ENCODE measurements around the gene FAM209B. TPM values are rescaled to one million over a fixed set of nuclear protein-coding genes. Genes with fewer than 3 reads are reported as not detected.
"Not testable (repeated sequence)": the region's sequence is repeated elsewhere in the genome, so short reads cannot be mapped to it uniquely, and the experiment has no call there.

FAM209B gene, protein sequence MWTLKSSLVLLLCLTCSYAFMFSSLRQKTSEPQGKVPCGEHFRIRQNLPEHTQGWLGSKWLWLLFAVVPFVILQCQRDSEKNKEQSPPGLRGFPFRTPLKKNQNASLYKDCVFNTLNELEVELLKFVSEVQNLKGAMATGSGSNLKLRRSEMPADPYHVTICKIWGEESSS
- total RNA-seq (2014; rRNA removed; shearing (Covaris generic); ENCODE audit: low replicate concordance), result not detected in 2 replicates

DNA sequence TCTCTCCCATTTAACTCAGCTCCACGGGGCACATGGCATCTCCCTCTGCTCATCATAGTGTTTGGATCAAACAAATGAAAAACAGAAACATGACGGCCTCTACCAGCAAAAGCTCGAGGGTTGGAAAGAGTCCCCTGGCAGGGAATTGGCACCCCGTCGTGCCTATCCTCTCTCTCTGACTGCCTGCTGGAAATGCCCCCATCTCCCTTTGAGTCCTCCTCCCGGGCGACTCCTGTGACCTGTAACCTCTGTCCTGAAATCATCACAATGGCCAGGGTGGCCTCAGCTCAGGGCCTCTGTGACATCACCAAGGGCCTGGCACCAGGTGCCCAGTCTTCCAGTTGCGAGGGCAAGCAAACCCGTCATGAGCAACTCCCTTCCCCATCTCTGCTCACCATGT is at the start of gene FAM209B:
Gene FAM209B, plus strand, starts transcription at position 301 of the 400 bp plus-strand sequence. Its CDS starts 96 bp downstream, at position 397.
- H3K4me3 ChIP-seq, H3K36me3 ChIP-seq, H3K27me3 ChIP-seq, H3K9me3 ChIP-seq, DNase-seq: not testable (repeated sequence)

DNA sequence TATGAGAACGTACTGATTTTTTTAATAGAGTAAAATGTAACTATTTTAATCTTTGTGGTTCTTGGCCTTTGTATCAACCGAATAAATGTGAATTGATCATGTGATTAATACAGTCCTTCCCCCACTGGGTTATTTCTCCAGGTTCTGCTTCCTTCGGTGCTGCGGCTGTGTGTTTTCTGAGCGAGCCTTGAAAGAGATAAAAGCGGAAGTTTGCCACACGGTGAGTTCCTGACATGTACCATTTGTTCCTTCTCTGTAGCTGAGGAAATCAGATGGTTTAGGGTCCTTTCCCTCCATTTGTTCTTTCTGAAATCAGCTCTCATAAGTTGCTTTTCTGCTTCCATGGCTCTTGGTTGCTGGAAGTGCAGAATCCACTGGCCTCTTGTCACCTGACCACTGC is 49.1 kb upstream of the FAM209B start:
- H3K9me3 ChIP-seq, result no peaks in the 10 kb centered on the region
- DNase-seq, result no peak
- H3K27me3 ChIP-seq, result no peaks in the 10 kb centered on the region
- peaks cover 62% of the 10 kb centered on the region for H3K36me3 ChIP-seq
- no peak overlapping the region for H3K4me3 ChIP-seq

DNA sequence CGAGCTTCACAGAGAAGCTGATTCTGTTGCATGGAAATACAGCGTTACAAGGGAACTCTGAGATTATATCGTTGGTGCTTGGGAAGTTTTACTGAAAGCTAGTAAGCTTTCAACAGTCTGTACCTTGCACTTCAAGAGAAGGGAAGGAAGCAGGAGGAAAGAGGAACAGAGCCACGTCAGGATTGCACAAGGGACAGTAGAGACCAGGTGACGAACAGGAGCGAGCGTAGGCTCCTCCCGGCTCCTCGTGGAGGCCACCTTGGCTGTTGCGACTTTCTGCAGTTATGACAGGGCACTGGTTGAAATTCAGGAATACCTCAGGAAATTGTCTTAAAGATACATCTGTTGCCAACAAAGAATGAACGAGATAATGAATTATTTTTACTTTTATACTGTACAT is 45.8 kb upstream of the FAM209B start:
- Histone ChIP-seq H3K4me3 (no peak overlapping the region), H3K9me3 (no peaks in the 10 kb centered on the region), H3K27me3 (no peaks in the 10 kb centered on the region), H3K36me3 (peaks cover 60% of the 10 kb centered on the region)
- no peak for DNase-seq

DNA sequence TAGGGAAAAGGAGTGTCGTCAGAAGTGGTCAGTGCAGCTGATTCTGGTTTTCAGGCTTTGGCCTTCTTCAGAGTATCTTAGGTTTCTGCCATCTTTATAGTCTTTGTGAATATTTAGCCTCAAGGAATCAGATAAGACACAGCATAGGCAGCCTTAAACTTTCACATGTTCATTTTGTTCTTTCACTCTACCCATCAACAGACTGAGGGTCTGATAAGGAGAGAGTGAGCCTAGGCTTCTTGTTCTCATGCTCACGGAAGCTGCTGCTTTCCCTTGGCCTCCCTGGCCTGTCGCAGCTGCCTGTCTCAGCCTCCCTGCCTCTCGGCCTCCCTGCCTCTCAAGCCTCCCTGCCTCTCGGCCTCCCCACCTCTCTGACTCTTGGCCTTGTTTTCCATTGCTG is 44.5 kb upstream of the FAM209B start:
- Histone ChIP-seq H3K9me3 (no peaks in the 10 kb centered on the region), H3K36me3 (peaks cover 63% of the 10 kb centered on the region), H3K27me3 (no peaks in the 10 kb centered on the region), H3K4me3 (no peak overlapping the region)
- no peak for DNase-seq

DNA sequence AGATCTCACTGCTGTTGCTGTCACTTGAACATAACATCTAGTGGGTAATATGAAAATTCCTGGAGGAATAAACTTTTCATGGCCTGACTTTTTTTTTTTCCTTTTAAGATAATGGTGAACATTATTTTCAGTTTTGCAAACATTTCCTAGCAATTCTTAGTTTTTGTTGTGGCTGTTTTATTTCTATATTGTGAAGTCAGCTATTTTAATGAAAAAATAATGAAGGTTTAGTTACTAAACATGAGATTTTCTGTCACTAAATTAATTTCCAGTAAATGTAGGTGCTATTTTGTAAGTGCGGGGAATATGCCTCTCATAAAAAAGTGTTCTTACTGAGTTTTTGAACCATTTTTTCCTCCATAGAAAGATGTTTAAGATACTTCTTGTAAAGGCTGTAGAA is 31.9 kb upstream of the FAM209B start:
- Histone ChIP-seq H3K36me3 (peaks cover 34% of the 10 kb centered on the region), H3K27me3 (no peaks in the 10 kb centered on the region), H3K4me3 (no peak overlapping the region), H3K9me3 (no peaks in the 10 kb centered on the region)
- no peak for DNase-seq

DNA sequence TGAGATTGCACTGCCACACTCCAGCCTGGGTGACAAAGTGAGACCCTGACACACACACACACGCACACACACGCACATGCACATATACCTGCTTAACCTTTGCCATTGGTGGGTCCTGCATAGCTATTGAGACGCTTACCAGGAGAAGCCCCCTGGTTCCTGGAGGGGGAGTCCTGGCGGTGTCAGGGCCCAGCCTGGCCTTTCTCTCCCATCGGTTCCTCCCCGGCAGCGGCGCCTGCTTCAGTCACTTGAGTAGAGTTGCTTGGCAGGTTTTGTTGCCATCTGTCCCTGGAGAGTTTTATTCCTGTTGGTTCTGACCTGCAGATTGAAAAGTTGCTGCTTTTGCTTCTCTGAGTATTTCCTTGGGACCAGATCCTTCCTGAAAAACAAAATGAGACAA is 29.1 kb upstream of the FAM209B start:
- DNase-seq, result no peak
- no peaks in the 10 kb centered on the region for H3K9me3 ChIP-seq
- no peak overlapping the region for H3K4me3 ChIP-seq
- peaks cover 10% of the 10 kb centered on the region for H3K36me3 ChIP-seq
- H3K27me3 ChIP-seq, result no peaks in the 10 kb centered on the region

DNA sequence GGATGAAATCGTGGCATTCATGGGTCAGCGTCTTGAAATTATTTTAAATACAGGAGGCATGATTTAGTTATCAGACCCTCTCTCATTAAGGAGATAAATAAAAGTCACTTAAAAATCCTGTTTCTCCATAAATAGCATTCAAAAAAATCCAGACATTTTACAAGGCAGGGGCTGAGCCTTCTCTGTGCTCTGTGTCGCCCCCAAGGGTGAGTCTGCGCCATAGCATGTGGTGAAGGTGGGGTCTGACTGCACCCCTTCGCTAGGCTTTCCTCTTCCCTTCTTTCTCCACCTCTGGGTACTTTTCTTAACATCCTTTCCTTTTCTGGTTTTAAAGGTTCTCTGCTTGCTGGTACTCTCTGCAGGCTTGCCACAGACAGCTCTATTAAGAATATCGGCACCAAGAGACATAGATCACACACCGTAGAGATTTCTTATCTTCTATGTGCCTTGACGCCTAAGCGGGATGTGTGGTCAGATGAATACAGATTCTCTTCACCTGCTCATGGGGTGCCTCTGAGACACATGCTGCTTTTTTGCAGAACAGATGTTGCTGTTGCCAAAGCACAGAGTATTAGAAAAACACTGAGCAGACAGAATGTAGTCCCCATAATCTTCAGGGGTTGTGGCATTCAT is 28.6 kb upstream of the FAM209B start:
- no peak for DNase-seq
- Histone ChIP-seq H3K4me3 (no peak overlapping the region), H3K27me3 (no peaks in the 10 kb centered on the region), H3K36me3 (peaks cover 12% of the 10 kb centered on the region), H3K9me3 (no peaks in the 10 kb centered on the region)

DNA sequence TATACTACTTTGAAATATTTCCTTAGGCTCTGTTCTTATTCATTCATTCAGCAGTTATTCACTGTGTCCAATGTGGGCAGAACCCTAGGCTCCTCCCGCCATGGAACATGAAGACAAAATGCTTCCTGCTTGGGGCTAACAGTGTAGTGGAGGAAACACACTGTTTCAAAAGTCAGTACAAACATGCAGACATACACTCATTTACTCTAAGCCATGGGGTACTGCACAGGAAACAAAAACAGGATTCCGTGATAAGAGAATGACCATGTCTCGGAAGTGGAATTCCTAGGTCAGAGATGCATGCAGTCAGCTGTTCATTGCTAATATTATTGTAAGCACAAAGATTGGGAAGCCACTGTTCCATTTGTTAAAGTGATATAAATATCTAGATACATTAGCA is 26.9 kb upstream of the FAM209B start:
- H3K9me3 ChIP-seq, result no peaks in the 10 kb centered on the region
- H3K27me3 ChIP-seq, result no peaks in the 10 kb centered on the region
- DNase-seq, result no peak
- H3K36me3 ChIP-seq, result peaks cover 15% of the 10 kb centered on the region
- no peak overlapping the region for H3K4me3 ChIP-seq

DNA sequence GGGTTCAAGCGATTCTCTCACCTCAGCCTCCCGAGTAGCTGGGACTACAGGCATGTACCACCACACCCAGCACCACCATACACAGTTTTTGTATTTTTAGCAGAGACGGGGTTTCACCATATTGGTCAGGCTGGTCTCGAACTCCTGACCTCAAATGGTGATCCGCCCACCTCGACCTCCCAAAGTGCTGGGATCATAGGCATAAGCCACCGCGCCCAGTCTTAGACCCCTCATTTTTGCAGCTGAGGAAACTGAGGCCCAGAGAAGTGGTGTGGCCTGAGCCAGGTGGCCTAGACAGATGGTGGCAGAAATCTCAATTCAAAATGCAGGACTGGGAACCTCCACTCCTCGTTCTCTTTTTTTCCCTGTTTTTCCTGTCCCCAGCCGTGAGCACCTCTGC is 21.1 kb upstream of the FAM209B start:
- Histone ChIP-seq H3K9me3 (no peaks in the 10 kb centered on the region), H3K27me3 (no peaks in the 10 kb centered on the region), H3K36me3 (peaks cover 38% of the 10 kb centered on the region), H3K4me3 (no peak overlapping the region)
- DNase-seq, result no peak

DNA sequence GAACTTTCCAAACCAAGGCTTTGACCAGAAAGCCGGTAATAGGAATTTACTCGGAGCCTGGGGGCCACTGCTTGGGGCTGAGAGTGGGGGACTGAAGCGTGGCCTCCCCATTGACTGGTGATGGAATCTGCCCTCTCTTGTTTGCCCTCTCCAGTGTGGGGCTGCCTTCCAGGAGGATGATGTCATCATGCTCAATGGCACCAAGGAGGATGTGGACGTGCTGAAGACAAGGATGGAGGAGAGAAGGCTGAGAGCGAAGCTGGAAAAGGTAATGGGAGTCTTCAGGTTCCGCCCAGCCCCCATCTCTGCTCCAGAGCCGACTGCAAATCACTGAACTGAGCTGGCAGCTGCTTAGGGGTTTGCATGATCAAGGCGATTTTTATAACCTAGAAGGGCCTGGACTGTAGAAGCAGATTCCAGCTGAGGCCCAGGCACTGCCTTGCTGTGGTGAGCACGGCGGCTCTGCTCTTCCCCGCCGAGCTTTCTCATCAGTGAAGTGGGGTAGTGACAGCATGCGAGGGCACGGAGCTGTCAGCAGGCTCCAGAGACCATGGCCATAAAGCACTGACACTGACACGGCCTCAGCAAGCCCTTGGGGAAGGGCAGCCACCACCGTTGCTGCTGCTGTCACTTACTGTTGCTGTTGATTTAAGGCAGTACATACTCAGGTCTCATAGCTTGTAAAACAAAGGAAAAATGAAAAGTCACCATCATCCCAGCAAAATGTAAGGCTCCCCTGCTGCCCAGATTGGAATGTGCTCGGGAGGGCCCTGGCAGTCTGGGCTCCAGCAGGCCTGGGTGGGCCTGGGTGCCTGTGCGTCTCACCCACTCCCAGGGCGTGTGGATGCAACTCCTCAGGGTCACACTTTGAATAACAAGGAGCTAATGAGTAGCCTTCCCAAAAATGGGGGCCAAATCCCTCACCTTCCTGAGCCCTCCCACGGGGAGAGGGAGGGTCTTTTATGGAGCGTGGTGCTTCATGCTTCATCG is 19.6 kb upstream of the FAM209B start:
- Histone ChIP-seq H3K36me3 (peaks cover 53% of the 10 kb centered on the region), H3K27me3 (no peaks in the 10 kb centered on the region), H3K4me3 (no peak overlapping the region), H3K9me3 (no peaks in the 10 kb centered on the region)
- DNase-seq, result no peak

DNA sequence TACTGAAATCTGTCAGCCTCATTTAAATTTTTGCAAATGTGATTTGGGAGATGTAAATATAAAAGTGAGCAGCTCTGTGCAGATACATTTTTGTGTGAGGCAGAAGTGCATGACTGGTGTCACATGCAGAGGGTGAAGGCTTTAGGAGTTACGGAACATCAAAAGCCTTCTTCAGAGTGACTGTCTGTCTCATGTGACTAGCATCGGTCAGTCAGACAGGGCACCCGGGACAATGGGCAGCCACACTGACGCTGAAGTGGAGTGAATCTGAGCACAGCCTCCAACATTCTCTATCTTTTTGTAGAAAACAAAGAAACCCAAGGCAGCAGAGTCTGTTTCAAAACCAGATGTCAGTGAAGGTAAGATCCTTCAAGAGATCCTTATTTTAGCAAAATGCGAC is 16.4 kb upstream of the FAM209B start:
- H3K9me3 ChIP-seq, result no peaks in the 10 kb centered on the region
- peaks cover 73% of the 10 kb centered on the region for H3K36me3 ChIP-seq
- no peaks in the 10 kb centered on the region for H3K27me3 ChIP-seq
- no peak overlapping the region for H3K4me3 ChIP-seq
- DNase-seq, result no peak

DNA sequence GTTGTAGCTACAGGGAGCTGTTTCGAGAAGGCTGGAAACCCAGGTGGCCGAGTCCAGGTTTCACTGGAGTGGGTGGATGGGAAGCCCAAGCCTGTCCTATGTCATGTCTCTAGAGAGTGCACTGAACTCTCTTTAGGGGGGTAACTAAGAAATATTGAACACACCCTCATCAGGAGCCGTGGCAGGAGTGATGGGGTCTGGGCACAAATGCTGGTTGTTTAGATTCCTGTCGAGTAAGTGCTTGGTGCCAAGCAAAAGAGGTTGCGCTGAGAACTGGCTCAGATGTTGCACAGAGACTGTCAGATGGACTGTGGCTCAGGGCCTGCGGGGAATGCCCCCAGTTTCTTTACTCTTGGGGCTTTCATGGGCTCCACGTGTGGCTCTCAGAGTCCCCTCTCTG is 15.8 kb upstream of the FAM209B start:
- DNase-seq, result no peak
- Histone ChIP-seq H3K36me3 (peaks cover 73% of the 10 kb centered on the region), H3K9me3 (no peaks in the 10 kb centered on the region), H3K4me3 (no peak overlapping the region), H3K27me3 (no peaks in the 10 kb centered on the region)

DNA sequence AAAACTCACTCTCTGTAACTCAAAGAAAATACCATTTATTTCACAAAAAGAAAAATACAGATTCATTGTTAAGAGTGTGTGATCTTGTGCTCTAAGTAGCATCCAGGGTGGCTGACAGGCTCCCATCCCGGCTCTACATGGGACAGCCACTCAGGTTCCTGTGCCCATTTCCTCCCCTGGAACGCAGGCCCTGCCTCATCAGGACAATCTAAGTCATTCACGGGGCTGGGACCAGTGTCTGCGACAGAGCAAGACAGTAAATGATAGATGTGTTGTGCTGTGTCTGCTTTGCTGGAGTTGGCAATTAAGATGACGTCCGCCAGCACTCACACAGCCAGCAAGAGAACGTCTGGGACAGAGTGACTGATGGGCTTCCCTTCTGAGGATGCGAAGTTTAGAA is 15.4 kb upstream of the FAM209B start:
- Histone ChIP-seq H3K36me3 (peaks cover 71% of the 10 kb centered on the region), H3K27me3 (no peaks in the 10 kb centered on the region)

DNA sequence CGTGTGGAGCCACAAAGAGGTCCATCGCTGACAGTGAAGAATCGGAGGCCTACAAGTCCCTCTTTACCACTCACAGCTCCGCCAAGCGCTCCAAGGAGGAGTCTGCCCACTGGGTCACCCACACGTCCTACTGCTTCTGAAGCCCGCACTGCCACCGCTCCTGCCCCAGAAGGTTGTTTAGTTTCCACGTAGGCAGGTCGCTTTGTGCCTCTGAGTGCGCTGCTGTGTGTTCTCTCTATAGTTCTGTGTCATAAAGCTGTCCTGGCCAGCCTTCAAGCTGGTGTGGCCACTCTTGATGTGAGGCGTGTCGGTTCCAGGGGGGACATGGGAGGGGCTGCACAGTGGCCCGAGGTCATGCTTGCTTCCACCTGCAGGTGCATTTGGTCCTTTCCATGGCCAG is 14.9 kb upstream of the FAM209B start:
- DNase-seq, result no peak
- H3K9me3 ChIP-seq, result no peaks in the 10 kb centered on the region
- no peak overlapping the region for H3K4me3 ChIP-seq
- H3K36me3 ChIP-seq, result peaks cover 66% of the 10 kb centered on the region
- H3K27me3 ChIP-seq, result no peaks in the 10 kb centered on the region

More for the DNA sequence above, 15.4 kb upstream of the FAM209B start:
- Histone ChIP-seq H3K9me3 (no peaks in the 10 kb centered on the region), H3K4me3 (no peak overlapping the region)
- no peak for DNase-seq

DNA sequence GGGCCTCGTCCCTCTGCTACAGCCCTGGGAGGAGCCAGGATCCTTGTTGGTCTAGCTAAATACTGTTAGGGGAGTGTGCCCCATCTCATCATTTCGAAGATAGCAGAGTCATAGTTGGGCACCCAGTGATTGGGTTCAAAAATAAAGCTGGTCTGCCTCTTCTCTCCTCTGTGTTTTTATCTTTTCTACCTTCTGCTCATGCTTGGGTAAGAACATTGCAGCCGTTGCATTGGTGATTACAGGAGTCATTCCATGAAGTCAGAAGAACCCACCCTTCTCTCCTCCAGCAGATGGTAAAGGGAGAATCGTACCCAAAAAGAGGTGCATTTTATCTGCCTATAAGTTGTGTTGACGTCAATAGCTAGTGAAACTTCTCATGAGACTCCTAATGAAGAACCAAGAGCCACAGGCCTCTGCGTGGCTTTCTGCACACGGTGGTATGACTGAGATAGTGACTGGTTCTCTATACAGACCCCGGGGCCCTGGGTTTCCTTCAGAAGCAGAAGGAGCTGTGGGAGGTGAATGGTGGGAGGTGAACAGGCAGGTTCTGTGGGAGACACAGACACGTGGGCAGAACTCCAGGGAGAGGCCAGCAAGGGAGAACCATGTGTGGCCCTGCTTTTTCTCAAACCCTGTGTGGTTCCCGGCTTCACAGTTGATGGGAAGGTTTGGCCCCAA is 14.2 kb upstream of the FAM209B start:
- H3K36me3 ChIP-seq, result peaks cover 64% of the 10 kb centered on the region
- H3K27me3 ChIP-seq, result no peaks in the 10 kb centered on the region
- no peak for DNase-seq
- no peaks in the 10 kb centered on the region for H3K9me3 ChIP-seq
- H3K4me3 ChIP-seq, result no peak overlapping the region

DNA sequence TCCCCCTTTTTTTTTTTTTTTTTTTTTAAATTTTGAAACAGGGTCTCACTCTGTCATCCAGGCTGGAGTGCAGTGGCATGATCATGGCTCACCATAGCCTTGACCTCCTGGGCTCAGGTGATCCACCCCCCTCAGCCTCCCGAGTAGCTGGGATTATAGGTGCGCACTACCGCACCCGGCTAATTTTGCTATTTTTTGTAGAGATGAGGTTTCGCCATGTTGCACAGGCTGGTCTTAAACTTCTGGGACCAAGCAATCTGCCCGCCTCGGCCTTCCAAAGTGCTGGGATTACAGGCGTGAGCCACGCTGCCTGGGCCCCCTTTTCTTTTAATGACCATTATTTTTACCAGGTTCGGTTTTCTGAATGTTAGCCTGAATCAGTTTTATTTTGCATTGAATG is 13.5 kb upstream of the FAM209B start:
- no peaks in the 10 kb centered on the region for H3K27me3 ChIP-seq
- peaks cover 58% of the 10 kb centered on the region for H3K36me3 ChIP-seq
- no peak overlapping the region for H3K4me3 ChIP-seq
- no peak for DNase-seq
- H3K9me3 ChIP-seq, result no peaks in the 10 kb centered on the region

DNA sequence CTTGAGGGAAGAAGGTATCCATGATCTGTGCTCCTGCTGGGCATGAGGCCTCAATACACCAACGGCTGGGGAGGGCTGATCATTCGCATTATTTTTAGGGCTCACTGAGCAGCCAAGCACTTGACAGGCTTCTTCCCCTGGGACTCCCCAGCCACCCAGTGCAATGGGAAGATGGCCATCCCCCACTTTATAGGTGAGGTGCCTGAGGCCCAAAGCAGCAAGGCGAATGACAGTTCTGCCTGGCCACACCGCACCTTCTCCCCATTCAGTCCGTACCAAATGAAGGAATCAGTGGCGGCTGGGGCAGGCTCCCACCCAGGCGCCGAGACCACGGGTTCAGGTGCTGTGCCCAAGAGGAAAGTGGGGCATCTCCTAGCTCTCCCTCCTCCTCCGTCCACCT is 12.9 kb upstream of the FAM209B start:
- H3K27me3 ChIP-seq, result no peaks in the 10 kb centered on the region
- H3K4me3 ChIP-seq, result no peak overlapping the region
- peaks cover 55% of the 10 kb centered on the region for H3K36me3 ChIP-seq
- DNase-seq, result no peak
- no peaks in the 10 kb centered on the region for H3K9me3 ChIP-seq

All from MG63 (cell line).